GM19099 (cell line): ENCODE measurements around the gene P2RY13.

ENCODE experiments used
- POLR2A ChIP-seq: IDR thresholded peaks from 3 replicates; pipeline ENCODE4 v1.6.1; 2011; ENCODE audit warnings: low read depth; ENCODE audit not compliant: insufficient read length; ENCODE audit errors: extremely low read depth

P2RY13 gene

GRCh38 chr3:151283907-151284461 is 45.4 kb downstream of the P2RY13 start:
- no peak for TF ChIP-seq POLR2A

GRCh38 chr3:151283387-151283786 is 46.0 kb downstream of the P2RY13 start:
- no peak for TF ChIP-seq POLR2A

- no peak for TF ChIP-seq POLR2A
Measured at GRCh38 chr3:151282921-151283320, 46.4 kb downstream of the P2RY13 start.

- no peak for TF ChIP-seq POLR2A
Measured at GRCh38 chr3:151281671-151282324, 47.6 kb downstream of the P2RY13 start.

GRCh38 chr3:151278230-151278629 is 51.1 kb downstream of the P2RY13 start, which contains the start of gene P2RY14:
TSS of gene P2RY14 (minus strand) at chr3:151278542. CDS start at chr3:151214316, 64,226 bp downstream.
- TF ChIP-seq POLR2A = no peak

- TF ChIP-seq POLR2A = no peak
Measured at GRCh38 chr3:151276687-151277042, 52.7 kb downstream of the P2RY13 start.
